ENCODE results near the gene IGFBP7. TPM values are rescaled to one million over a fixed set of nuclear protein-coding genes. Genes with fewer than 3 reads are reported as not detected.

The IGFBP7 gene
- total and polyA plus RNA-seq, 2 of the 8 experiments (the other 6 are each of a cell fraction or from before 2014, with no cell fraction given), result 0.17 to 0.48 TPM

GRCh38 chr4:57085278-57085677 is 24.9 kb downstream of the IGFBP7 start:
- Histone ChIP-seq H2AFZ (ENCODE audit: low read length) (no peak overlapping the region), H2BK12ac (ENCODE audit: low read depth, low read length) (no peak overlapping the region), H3K27ac (ENCODE audit: low read depth, low read length) (no peak overlapping the region), H4K91ac (replicated peaks; ENCODE audit: insufficient read length, low read length) (no peak overlapping the region), H3K9ac (replicated peaks in 1 of 4; ENCODE audit: extremely low read depth in 1 of 4, low read depth in 3 of 4, low read length in 3 of 4) (no peak overlapping the region), H4K5ac (ENCODE audit: insufficient read length, low read depth, low read length) (no peak overlapping the region), H3K56ac (replicated peaks; ENCODE audit: insufficient read length, low read depth, low read length) (no peak overlapping the region), H3K18ac (ENCODE audit: extremely low read depth, low read length) (no peak overlapping the region), H3K4me1 (replicated peaks in 1 of 4; ENCODE audit: control insufficient read depth in 3 of 4, insufficient read depth in 4 of 4, low read length in 3 of 4) (no peaks in the 10 kb centered on the region), H3K9me3 (ENCODE audit: insufficient read depth in 2 of 2, low read depth in 1 of 2, low read length in 1 of 2) (no peaks in the 10 kb centered on the region), H3K79me2 (ENCODE audit: control insufficient read depth in 1 of 2, insufficient read depth in 2 of 2, low read length in 2 of 2) (no peaks in the 10 kb centered on the region), H2BK120ac (replicated peaks; ENCODE audit: low read depth, low read length) (no peak overlapping the region), H2BK5ac (ENCODE audit: low read depth, low read length) (no peak overlapping the region), H3K4ac (replicated peaks; ENCODE audit: insufficient read length, low read depth, low read length) (no peak overlapping the region), H3K23me2 (ENCODE audit: low read depth, low read length) (no peaks in the 10 kb centered on the region), H2AK5ac (ENCODE audit: low read depth, low read length) (no peak overlapping the region), H3K23ac (ENCODE audit: insufficient read length) (no peak overlapping the region), H3K79me1 (ENCODE audit: low read depth, low read length) (no peaks in the 10 kb centered on the region), H4K8ac (ENCODE audit: extremely low read depth, insufficient read depth, low read length) (no peak overlapping the region), H3K27me3 (replicated peaks in 1 of 4; ENCODE audit: control insufficient read depth in 3 of 4, extremely low read depth in 1 of 4, insufficient read depth in 3 of 4, low read length in 3 of 4) (no peaks in the 10 kb centered on the region), H3K14ac (ENCODE audit: insufficient read length) (no peak overlapping the region), H2BK20ac (ENCODE audit: low read length) (no peak overlapping the region), H4K20me1 (replicated peaks in 1 of 2; ENCODE audit: control insufficient read depth in 1 of 2, insufficient read depth in 2 of 2, low read length in 2 of 2) (no peaks in the 10 kb centered on the region), H3K4me2 (ENCODE audit: insufficient read depth in 1 of 2, low read depth in 2 of 2, low read length in 2 of 2) (no peak overlapping the region), H3K36me3 (ENCODE audit: control insufficient read depth in 2 of 4, insufficient read depth in 4 of 4, low read length in 3 of 4) (no peaks in the 10 kb centered on the region), H2BK15ac (ENCODE audit: low read length) (no peak overlapping the region), H3K4me3 (ENCODE audit: extremely low read depth in 1 of 4, insufficient read depth in 2 of 4, low read depth in 3 of 4, low read length in 4 of 4) (no peak overlapping the region)
- ChIA-PET POLR2A (ENCODE audit: partially characterized antibody) (no interaction called here), CTCF (ENCODE audit: partially characterized antibody) (no interaction called here)
- FAIRE-seq, result no peak
- no peak for DNase-seq (ENCODE audit: low read depth in 1 of 2, low spot score in 2 of 2)
- TF ChIP-seq RBBP5 (IDR thresholded peaks at IDR 0.05; ENCODE audit: borderline replicate concordance, low read depth, low read length), result no peak
- no peak for TF ChIP-seq NANOG (IDR thresholded peaks at IDR 0.05; ENCODE audit: insufficient read depth, low read depth, low read length, poor library complexity, severe bottlenecking)
- TF ChIP-seq POLR2A (IDR thresholded peaks at IDR 0.05; ENCODE audit: control extremely low read depth in 1 of 2, low read depth in 2 of 2, low read length in 2 of 2), result no peak
- no peak for TF ChIP-seq SP2 (IDR thresholded peaks at IDR 0.05; ENCODE audit: low read length)
- TF ChIP-seq MAFK (IDR thresholded peaks at IDR 0.05; ENCODE audit: low read depth, low read length), result no peak
- no peak for TF ChIP-seq KDM4A (IDR thresholded peaks at IDR 0.05; ENCODE audit: low read depth, low read length, severe bottlenecking)
- TF ChIP-seq MAX (IDR thresholded peaks at IDR 0.05), result no peak
- no peak for TF ChIP-seq TBP (IDR thresholded peaks at IDR 0.05; ENCODE audit: low read depth, low read length)
- TF ChIP-seq SP4 (IDR thresholded peaks at IDR 0.05; ENCODE audit: low read length), result no peak
- no peak for TF ChIP-seq RFX5 (IDR thresholded peaks at IDR 0.05; ENCODE audit: borderline replicate concordance, low read depth, low read length)
- TF ChIP-seq BRCA1 (IDR thresholded peaks at IDR 0.05; ENCODE audit: low read depth, low read length), result no peak
- 95% methylated on average over 4 of the region's 4 CpGs; no CpG with 5 or more reads in 1 of the 2 experiments for WGBS, 2 experiments (ENCODE audit: extremely low coverage in 1 of 2, insufficient coverage in 1 of 2, insufficient read length in 1 of 2, insufficient replicate concordance in 2 of 2, low coverage in 1 of 2, low lambda C conversion rate in 2 of 2, missing lambda C conversion rate in 1 of 2)
